ENCODE measurements around the gene TRIO. TPM values are rescaled to one million over a fixed set of nuclear protein-coding genes. Genes with fewer than 3 reads are reported as not detected.

TRIO gene
- total RNA-seq, 1 experiment from 2014 or later = 68.4 TPM

DNA sequence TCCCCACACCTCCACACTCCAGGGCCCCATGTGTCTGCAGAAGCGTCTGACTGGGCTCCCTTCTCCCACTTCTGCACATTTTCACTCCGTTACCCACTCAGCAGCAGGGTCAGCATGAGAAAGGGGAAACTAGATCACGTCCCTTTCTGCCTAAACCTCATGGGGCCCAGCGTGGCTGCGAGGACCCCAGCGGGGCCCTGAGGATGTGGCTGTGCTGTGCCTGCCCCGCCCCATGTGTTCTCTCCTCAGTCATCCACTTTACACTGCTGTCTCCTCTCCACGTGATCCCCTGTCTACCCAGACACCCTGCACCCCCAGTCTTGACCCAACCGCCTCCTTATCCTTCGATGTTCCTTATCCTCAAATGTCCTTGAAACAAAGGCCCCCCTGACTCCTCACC, 378.6 kb downstream of the TRIO start:
- CTCF ChIA-PET = no interaction called here
- no peak for ATAC-seq

GRCh38 chr5:14522721-14523120, 379.6 kb downstream of the TRIO start:
- Histone ChIP-seq H3K4me3 (replicated peaks in 1 of 2; ENCODE audit: low read depth in 1 of 2, low read length in 2 of 2) (no peak overlapping the region), H3K27ac (ENCODE audit: low read depth, low read length) (no peak overlapping the region), H3K9me3 (ENCODE audit: control insufficient read depth in 1 of 2, insufficient read depth in 1 of 2, low read depth in 1 of 2, low read length in 2 of 2) (no peaks in the 10 kb centered on the region), H3K4me1 (ENCODE audit: control insufficient read depth in 1 of 2, insufficient read depth in 2 of 2, low read length in 2 of 2) (no peaks in the 10 kb centered on the region), H3K79me2 (ENCODE audit: insufficient read depth, low read length) (no peaks in the 10 kb centered on the region), H2AFZ (ENCODE audit: low read depth, low read length, poor library complexity, severe bottlenecking) (no peak overlapping the region), H4K20me1 (ENCODE audit: insufficient read depth) (no peaks in the 10 kb centered on the region), H3K36me3 (ENCODE audit: control insufficient read depth in 1 of 2, insufficient read depth in 2 of 2, low read length in 2 of 2) (no peaks in the 10 kb centered on the region), H3K9ac (ENCODE audit: low read length) (no peak overlapping the region), H3K9me2 (ENCODE audit: insufficient read depth) (no peaks in the 10 kb centered on the region), H3K27me3 (ENCODE audit: insufficient read depth, low read length) (no peaks in the 10 kb centered on the region), H3K4me2 (ENCODE audit: low read length) (no peak overlapping the region)
- ATAC-seq = no peak
- ChIA-PET POLR2A (no interaction called here), CTCF (no interaction called here), RAD21 (ENCODE audit: low non-redundant PET in 1 of 2, low total read pairs in 2 of 2, uncharacterized antibody in 2 of 2, unreplicated experiment in 2 of 2) (no interaction called here)
- DNase-seq (ENCODE audit: low read depth, low spot score) = no peak
- no TSS peak for BruUV-seq (replicated peaks)
- intact Hi-C loops (cut with micrococcal nuclease) = no loop called here
- no peak for TF ChIP-seq POLR2A (IDR thresholded peaks at IDR 0.05; ENCODE audit: borderline replicate concordance, extremely low read depth, insufficient read depth, insufficient read length)

More for the DNA sequence above, 378.6 kb downstream of the TRIO start:
- ChIA-PET POLR2A (no interaction called here), RAD21 (ENCODE audit: low non-redundant PET in 1 of 2, low total read pairs in 2 of 2, uncharacterized antibody in 2 of 2, unreplicated experiment in 2 of 2) (no interaction called here)
- no peaks in the 10 kb centered on the region for H3K4me1 ChIP-seq (ENCODE audit: control insufficient read depth in 1 of 2, insufficient read depth in 2 of 2, low read length in 2 of 2)
- no peaks in the 10 kb centered on the region for H3K9me3 ChIP-seq (ENCODE audit: control insufficient read depth in 1 of 2, insufficient read depth in 1 of 2, low read depth in 1 of 2, low read length in 2 of 2)
- H3K27me3 ChIP-seq (ENCODE audit: insufficient read depth, low read length) = no peaks in the 10 kb centered on the region
- H3K9ac ChIP-seq (ENCODE audit: low read length) = no peak overlapping the region
- intact Hi-C loops (cut with micrococcal nuclease) = no loop called here
- BruUV-seq (replicated peaks) = no TSS peak
- no peak overlapping the region for H3K27ac ChIP-seq (ENCODE audit: low read depth, low read length)
- no peak for DNase-seq (ENCODE audit: low read depth, low spot score)
- H3K4me3 ChIP-seq (replicated peaks in 1 of 2; ENCODE audit: low read depth in 1 of 2, low read length in 2 of 2) = no peak overlapping the region
- H2AFZ ChIP-seq (ENCODE audit: low read depth, low read length, poor library complexity, severe bottlenecking) = no peak overlapping the region
- no peaks in the 10 kb centered on the region for H3K9me2 ChIP-seq (ENCODE audit: insufficient read depth)
- H4K20me1 ChIP-seq (ENCODE audit: insufficient read depth) = no peaks in the 10 kb centered on the region
- no peaks in the 10 kb centered on the region for H3K79me2 ChIP-seq (ENCODE audit: insufficient read depth, low read length)
- H3K4me2 ChIP-seq (ENCODE audit: low read length) = no peak overlapping the region
- no peaks in the 10 kb centered on the region for H3K36me3 ChIP-seq (ENCODE audit: control insufficient read depth in 1 of 2, insufficient read depth in 2 of 2, low read length in 2 of 2)
- TF ChIP-seq POLR2A (IDR thresholded peaks at IDR 0.05; ENCODE audit: borderline replicate concordance, extremely low read depth, insufficient read depth, insufficient read length) = no peak

GRCh38 chr5:14523243-14524034, 380.3 kb downstream of the TRIO start:
- TF ChIP-seq JUND (IDR thresholded peaks at IDR 0.05) (no peak), SIN3A (IDR thresholded peaks at IDR 0.05; ENCODE audit: low read depth) (no peak), FOSL1 (IDR thresholded peaks at IDR 0.05; ENCODE audit: low read depth) (no peak), MAX (IDR thresholded peaks at IDR 0.05) (no peak), EGR1 (IDR thresholded peaks at IDR 0.05; ENCODE audit: low read depth) (no peak), POLR2AphosphoS5 (IDR thresholded peaks at IDR 0.05; ENCODE audit: low read depth, low read length) (no peak), YY1 (IDR thresholded peaks at IDR 0.05; ENCODE audit: extremely low read depth, insufficient replicate concordance, low read depth, low read length) (no peak), CBX3 (IDR thresholded peaks at IDR 0.05; ENCODE audit: low read depth) (no peak)
- Histone ChIP-seq H3K79me2 (ENCODE audit: insufficient read depth, low read length) (no peaks in the 10 kb centered on the region), H3K27ac (ENCODE audit: low read depth, low read length) (no peak overlapping the region), H3K36me3 (ENCODE audit: control insufficient read depth in 1 of 2, insufficient read depth in 2 of 2, low read length in 2 of 2) (no peaks in the 10 kb centered on the region), H3K9me2 (ENCODE audit: insufficient read depth) (no peaks in the 10 kb centered on the region), H3K9me3 (ENCODE audit: control insufficient read depth in 1 of 2, insufficient read depth in 1 of 2, low read depth in 1 of 2, low read length in 2 of 2) (no peaks in the 10 kb centered on the region), H3K4me2 (ENCODE audit: low read length) (no peak overlapping the region), H2AFZ (ENCODE audit: low read depth, low read length, poor library complexity, severe bottlenecking) (no peak overlapping the region), H3K4me1 (ENCODE audit: control insufficient read depth in 1 of 2, insufficient read depth in 2 of 2, low read length in 2 of 2) (no peaks in the 10 kb centered on the region), H3K4me3 (replicated peaks in 1 of 2; ENCODE audit: low read depth in 1 of 2, low read length in 2 of 2) (no peak overlapping the region), H3K27me3 (ENCODE audit: insufficient read depth, low read length) (no peaks in the 10 kb centered on the region), H3K9ac (ENCODE audit: low read length) (no peak overlapping the region), H4K20me1 (ENCODE audit: insufficient read depth) (no peaks in the 10 kb centered on the region)
- ChIA-PET RAD21 (ENCODE audit: low non-redundant PET in 1 of 2, low total read pairs in 2 of 2, uncharacterized antibody in 2 of 2, unreplicated experiment in 2 of 2) (no interaction called here), CTCF (no interaction called here), POLR2A (no interaction called here)
- DNase-seq (ENCODE audit: low read depth, low spot score) (no peak), ATAC-seq (no peak)
- no TSS peak for BruUV-seq (replicated peaks)
- intact Hi-C loops (cut with micrococcal nuclease) = no loop called here

Data from HCT116 (cell line).